Gastrocnemius medialis (tissue), 4 donors: ENCODE data around the gene PSMC1. TPM values are rescaled to one million over a fixed set of nuclear protein-coding genes. Genes with fewer than 3 reads are reported as not detected.

Experiments
- ATAC-seq, 2 donors: fragments of 150-250 bp; one replicate each; pipeline ENCODE4 v1.9.1; 2016
- DNase-seq, 2 donors: peaks; one replicate each; pipeline ENCODE4 v3.0.0-alpha.2; 2019
- H3K27ac ChIP-seq, 4 donors: fragments of 200-600 bp; sonication (generic); 1 replicate in 1 of 4; 2 replicates in 3 of 4; pipeline ENCODE4 v1.5.1; 2016 to 2018; ENCODE audit warnings: mild to moderate bottlenecking in 2 of 4, moderate library complexity in 1 of 4
- H3K27me3 ChIP-seq, 3 donors: fragments of 200-600 bp; sonication (generic) in 2 of 3; 1 replicate in 1 of 3; 2 replicates in 2 of 3; pipeline versions ENCODE4 v1.5.1 to v1.6.0; 2016 to 2019; ENCODE audit warnings: mild to moderate bottlenecking in 1 of 3, moderate library complexity in 1 of 3
- H3K36me3 ChIP-seq, 2 donors: fragments of 200-600 bp; sonication (generic) in 1 of 2; one replicate each; pipeline ENCODE4 v1.5.1; 2017 to 2018
- H3K4me1 ChIP-seq, 2 donors: fragments of 200-600 bp; sonication (generic) in 1 of 2; one replicate each; pipeline ENCODE4 v1.5.1; 2016 to 2017; ENCODE audit warnings: mild to moderate bottlenecking in 2 of 2
- H3K4me3 ChIP-seq, 4 donors: fragments of 200-600 bp; sonication (generic) in 3 of 4; 1 replicate in 1 of 4; 2 replicates in 3 of 4; pipeline ENCODE4 v1.5.1; 2016 to 2019; ENCODE audit warnings: mild to moderate bottlenecking in 2 of 4
- H3K9me3 ChIP-seq, 3 donors: fragments of 200-600 bp; sonication (generic) in 2 of 3; 1 replicate in 1 of 3; 2 replicates in 2 of 3; pipeline ENCODE4 v1.5.1; 2016 to 2019
- CTCF ChIP-seq, 5 experiments: fragments of 450-650 bp in 3 of 5; fragments of 200-600 bp in 2 of 5; sonication (generic) in 2 of 5; IDR thresholded peaks in 4 of 5; conservative IDR thresholded peaks in 1 of 5; 1 replicate in 4 of 5; 2 replicates in 1 of 5; pipeline ENCODE4 v1.5.1; 2016 to 2019; ENCODE audit warnings: antibody characterized with exemption in 5 of 5, mild to moderate bottlenecking in 3 of 5, moderate library complexity in 3 of 5
- POLR2A ChIP-seq, 2 donors: fragments of 450-650 bp; IDR thresholded peaks; one replicate each; pipeline ENCODE4 v1.6.1; 2017; ENCODE audit warnings: antibody characterized with exemption in 2 of 2, mild to moderate bottlenecking in 2 of 2, moderate library complexity in 2 of 2
- in situ Hi-C, 4 donors: fragments of 200-750 bp; cut with MboI; loops; one replicate each; pipeline versions ENCODE4 v1.15.0 to v1.8.0; 2017; ENCODE audit warnings: low sequenced_read_pairs in 4 of 4
- intact Hi-C: fragments of 100-400 bp; cut with DNase I; formaldehyde crosslinking; loops from one replicate; pipeline ENCODE4 v1.15.1; 2023; ENCODE audit warnings: low total_unique reads
- total RNA-seq, 4 donors: library from RNA; depleted of rRNA; stranded (reverse); fragments of >200 nt; gene quantifications; one replicate each; pipeline versions ENCODE4 v1.1.0 to v1.2.3, GENCODE V29; 2016

Gene PSMC1
- total RNA-seq, 4 donors from 2014 or later = 374 to 642 (median 528) TPM

- in situ Hi-C loops = loop anchor here in 1 of 4 donors (25.0 kb wide), 1 partner anchor 390 kb away; no protein-coding TSS in a partner anchor
- no peak for TF ChIP-seq POLR2A (IDR thresholded peaks at IDR 0.05)
- no peak for TF ChIP-seq CTCF (IDR thresholded peaks at IDR 0.05 in 4 of 5, conservative IDR thresholded peaks at IDR 0.05 in 1 of 5)
These were observed 65.5 kb downstream of the PSMC1 start for GRCh38 chr14:90321891-90322290.

More at GRCh38 chr14:90321891-90322290, 65.5 kb downstream of the PSMC1 start:
- Histone ChIP-seq H3K4me1 (peaks cover 4 to 6% of the 10 kb centered on the region in 2 donors), H3K4me3 (no peak overlapping the region), H3K36me3 (peaks cover 0 to 14% of the 10 kb centered on the region in 2 donors), H3K27me3 (no peaks in the 10 kb centered on the region), H3K27ac (no peak overlapping the region), H3K9me3 (no peaks in the 10 kb centered on the region)
- DNase-seq (no peak), ATAC-seq (no peak)
- intact Hi-C loops = no loop called here

Other genes starting within 250 kb of the PSMC1 start
- not detected for gene KCNK13, start 194.6 kb upstream of the PSMC1 start, total RNA-seq
- 10 to 100 TPM in 2 of 4 donors, 1 to 10 TPM in 2; 7.5 to 11.8 (median 10.2) TPM for gene NRDE2, start 75.4 kb downstream of the PSMC1 start, total RNA-seq
- 1,000 to 10,000 TPM in 2 of 4 donors, 100 to 1,000 TPM in 2; 466 to 1,278 (median 1,009) TPM for gene CALM1, start 140.5 kb downstream of the PSMC1 start, total RNA-seq